ENCODE data around the gene TRDMT1. TPM values are rescaled to one million over a fixed set of nuclear protein-coding genes. Genes with fewer than 3 reads are reported as not detected.

Gene TRDMT1
- total RNA-seq, 4 donors from 2014 or later, result 3.7 to 9.7 (median 7.9) TPM

GRCh38 chr10:17174626-17175025, 26.8 kb downstream of the TRDMT1 start:
- Histone ChIP-seq H3K27ac (no peak overlapping the region), H3K4me3 (no peak overlapping the region), H3K36me3 (no peaks in the 10 kb centered on the region), H3K4me1 (peaks cover 0 to 5% (median 0%) of the 10 kb centered on the region in 4 donors), H3K27me3 (no peaks in the 10 kb centered on the region), H3K9me3 (no peaks in the 10 kb centered on the region)
- TF ChIP-seq POLR2A (IDR thresholded peaks at IDR 0.05) (no peak), CTCF (IDR thresholded peaks at IDR 0.05) (no peak), EP300 (IDR thresholded peaks at IDR 0.05; ENCODE audit: low read depth) (no peak), POLR2AphosphoS5 (IDR thresholded peaks at IDR 0.05) (no peak)
- DNase-seq, result no peak
- intact Hi-C loops (cut with DNase I; ENCODE audit: low total_unique reads), result no loop called here
- in situ Hi-C loops (cut with MboI; ENCODE audit: low pct_ligation_motif_present in 1 of 4, low pct_unique_long_range_greater_than_20kb in 1 of 4, low sequenced_read_pairs in 3 of 4), result no loop called here

- Histone ChIP-seq H3K9me3 (no peaks in the 10 kb centered on the region), H3K4me1 (peaks cover 0 to 5% (median 0%) of the 10 kb centered on the region in 4 donors), H3K27ac (no peak overlapping the region), H3K4me3 (no peak overlapping the region), H3K27me3 (no peaks in the 10 kb centered on the region), H3K36me3 (no peaks in the 10 kb centered on the region)
- intact Hi-C loops (cut with DNase I; ENCODE audit: low total_unique reads) (no loop called here), in situ Hi-C loops (cut with MboI; ENCODE audit: low pct_ligation_motif_present in 1 of 4, low pct_unique_long_range_greater_than_20kb in 1 of 4, low sequenced_read_pairs in 3 of 4) (no loop called here)
- WGBS, 2 donors (ENCODE audit: low coverage in 1 of 2), result 86 to 89% methylated on average over 1 to 4 of the region's 4 CpGs
- TF ChIP-seq POLR2A (IDR thresholded peaks at IDR 0.05) (no peak), CTCF (IDR thresholded peaks at IDR 0.05) (no peak)
- DNase-seq, result no peak
These were observed 30.3 kb downstream of the TRDMT1 start for GRCh38 chr10:17171141-17171641.

DNA sequence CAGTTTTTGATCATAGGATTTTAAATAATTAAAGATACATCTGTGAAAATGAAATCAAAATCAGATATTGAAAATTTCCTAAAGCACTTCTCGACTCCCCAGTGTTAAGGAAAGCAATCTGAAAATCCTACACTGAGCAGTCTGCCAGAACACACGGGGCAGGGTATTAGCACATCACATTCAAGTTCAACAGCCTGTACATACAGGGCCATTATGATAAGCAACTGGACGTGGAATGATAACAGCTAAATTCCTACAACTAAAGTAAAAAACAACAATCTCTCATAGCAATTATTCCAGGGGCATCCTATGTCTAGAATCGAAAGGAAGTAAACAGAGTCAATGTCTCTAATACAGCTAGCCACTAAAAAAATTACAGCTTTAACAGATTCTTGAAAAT, 31.7 kb downstream of the TRDMT1 start:
- DNase-seq, result no peak
- H3K27me3 ChIP-seq, result no peaks in the 10 kb centered on the region
- intact Hi-C loops (cut with DNase I; ENCODE audit: low total_unique reads) (no loop called here), in situ Hi-C loops (cut with MboI; ENCODE audit: low pct_ligation_motif_present in 1 of 4, low pct_unique_long_range_greater_than_20kb in 1 of 4, low sequenced_read_pairs in 3 of 4) (no loop called here)
- no peak overlapping the region for H3K4me3 ChIP-seq
- H3K36me3 ChIP-seq, result no peaks in the 10 kb centered on the region
- no peak for TF ChIP-seq EP300 (IDR thresholded peaks at IDR 0.05; ENCODE audit: low read depth)
- TF ChIP-seq POLR2A (IDR thresholded peaks at IDR 0.05), result no peak
- no peak for TF ChIP-seq CTCF (IDR thresholded peaks at IDR 0.05)
- no peak for TF ChIP-seq POLR2AphosphoS5 (IDR thresholded peaks at IDR 0.05)
- H3K9me3 ChIP-seq, result no peaks in the 10 kb centered on the region
- whole genome bisulfite sequencing, 2 donors (ENCODE audit: low coverage in 1 of 2), result 77 to 90% methylated on average over 4 of the region's 4 CpGs
- no peak overlapping the region for H3K27ac ChIP-seq
- H3K4me1 ChIP-seq, result peaks cover 0 to 2% (median 0%) of the 10 kb centered on the region in 4 donors

DNA sequence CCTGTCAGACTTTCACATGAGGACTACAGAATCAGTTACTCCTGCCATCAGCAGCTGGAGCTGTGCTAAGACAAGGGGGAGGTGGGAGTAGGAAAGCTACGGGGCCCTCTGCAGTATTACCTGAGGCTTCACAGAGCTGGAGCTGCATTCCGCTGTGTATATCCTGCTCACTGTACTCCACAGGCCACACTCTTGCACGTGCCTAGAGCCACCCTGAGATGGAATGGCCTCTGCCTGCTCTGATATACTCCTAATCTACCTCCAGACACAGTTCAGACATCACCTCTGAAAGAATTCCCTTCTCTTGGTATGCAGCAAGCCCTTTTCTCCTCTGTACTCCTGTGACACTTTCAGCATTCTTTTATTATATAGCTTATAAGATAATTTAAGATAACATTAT, 34.8 kb downstream of the TRDMT1 start:
- Histone ChIP-seq H3K4me1 (no peaks in the 10 kb centered on the region), H3K4me3 (no peak overlapping the region), H3K27ac (no peak overlapping the region), H3K9me3 (no peaks in the 10 kb centered on the region), H3K27me3 (no peaks in the 10 kb centered on the region), H3K36me3 (no peaks in the 10 kb centered on the region)
- TF ChIP-seq CTCF (IDR thresholded peaks at IDR 0.05) (no peak), POLR2A (IDR thresholded peaks at IDR 0.05) (no peak), POLR2AphosphoS5 (IDR thresholded peaks at IDR 0.05) (no peak), EP300 (IDR thresholded peaks at IDR 0.05; ENCODE audit: low read depth) (no peak)
- in situ Hi-C loops (cut with MboI; ENCODE audit: low pct_ligation_motif_present in 1 of 4, low pct_unique_long_range_greater_than_20kb in 1 of 4, low sequenced_read_pairs in 3 of 4), result no loop called here
- no peak for DNase-seq
- intact Hi-C loops (cut with DNase I; ENCODE audit: low total_unique reads), result no loop called here
- WGBS, 2 donors (ENCODE audit: low coverage in 1 of 2), result 81% methylated on average over 3 of the region's 3 CpGs; no CpG with 5 or more reads in 1 of the 2 donors

Data from transverse colon (tissue), 4 donors.